Spinal cord (tissue), 10 donors: Measurements from ENCODE around the gene PCBP2. TPM values are rescaled to one million over a fixed set of nuclear protein-coding genes. Genes with fewer than 3 reads are reported as not detected.

Experiments used
- DNase-seq, 6 donors: peaks; one replicate each; pipeline versions ENCODE4 v3.0.0 to v3.0.0-alpha.2; 2013 to 2015; ENCODE audit warnings: low spot score in 6 of 6, low read depth in 4 of 6
- H3K27ac ChIP-seq: one replicate; pipeline ENCODE4 v1.5.1; 2013; ENCODE audit warnings: low read depth, low read length, control low read depth
- H3K27me3 ChIP-seq: one replicate; pipeline ENCODE4 v1.6.1; 2013; ENCODE audit warnings: low read length; ENCODE audit not compliant: control insufficient read depth, insufficient read depth
- H3K36me3 ChIP-seq: one replicate; pipeline ENCODE4 v1.6.1; 2013; ENCODE audit warnings: low read length; ENCODE audit not compliant: control insufficient read depth, insufficient read depth
- H3K4me1 ChIP-seq: one replicate; pipeline ENCODE4 v1.6.1; 2013; ENCODE audit warnings: low read length; ENCODE audit not compliant: control insufficient read depth, insufficient read depth
- H3K4me3 ChIP-seq: one replicate; pipeline ENCODE4 v1.5.1; 2013; ENCODE audit warnings: low read depth, low read length, control low read depth
- H3K9me3 ChIP-seq: one replicate; pipeline ENCODE4 v1.6.1; 2013; ENCODE audit warnings: low read length; ENCODE audit not compliant: control insufficient read depth, insufficient read depth
- WGBS: methylation state at CpG from one replicate; pipeline ENCODE4 v1.1.5; 2013; ENCODE audit warnings: missing lambda C conversion rate; ENCODE audit not compliant: insufficient coverage; 5-methylcytosine and 5-hydroxymethylcytosine counted together
- polyA plus RNA-seq, 2 donors: library from polyadenylated mRNA; unstranded; fragments of 120-200 nt; gene quantifications; one replicate each; pipeline ENCODE4 v1.2.1, GENCODE V29; 2013; ENCODE audit not compliant: insufficient read length in 2 of 2
- total RNA-seq, 2 donors: library from RNA; depleted of rRNA in 1 of 2; stranded (reverse); fragments of 120-200 nt in 1 of 2; fragments of >200 nt in 1 of 2; gene quantifications; one replicate each; pipeline versions ENCODE4 v1.2.3 to v1.2.4, GENCODE V29; 2013 to 2014
- donor health status: healthy.

The PCBP2 gene
- total and polyA plus RNA-seq, 4 donors = 287 to 700 (median 525) TPM

- WGBS = 89% methylated on average over 10 of the region's 10 CpGs
- H3K9me3 ChIP-seq = no peaks in the 10 kb centered on the region
- no peaks in the 10 kb centered on the region for H3K27me3 ChIP-seq
- peak in 1 of 6 donors; percentile 2 for DNase-seq
- H3K4me3 ChIP-seq = no peak overlapping the region
- no peak overlapping the region for H3K27ac ChIP-seq
- peaks cover 35% of the 10 kb centered on the region for H3K4me1 ChIP-seq
- peaks cover 48% of the 10 kb centered on the region for H3K36me3 ChIP-seq
Observed at GRCh38 chr12:53505086-53505485, 53.2 kb downstream of the PCBP2 start.

GRCh38 chr12:53505555-53506449 is 53.9 kb downstream of the PCBP2 start:
- no peaks in the 10 kb centered on the region for H3K27me3 ChIP-seq
- H3K27ac ChIP-seq = no peak overlapping the region
- WGBS = 87% methylated on average over 16 of the region's 19 CpGs
- H3K36me3 ChIP-seq = peaks cover 50% of the 10 kb centered on the region
- peaks cover 30% of the 10 kb centered on the region for H3K4me1 ChIP-seq
- no peak overlapping the region for H3K4me3 ChIP-seq
- DNase-seq = peak in 1 of 6 donors; percentile 2
- H3K9me3 ChIP-seq = no peaks in the 10 kb centered on the region

DNA sequence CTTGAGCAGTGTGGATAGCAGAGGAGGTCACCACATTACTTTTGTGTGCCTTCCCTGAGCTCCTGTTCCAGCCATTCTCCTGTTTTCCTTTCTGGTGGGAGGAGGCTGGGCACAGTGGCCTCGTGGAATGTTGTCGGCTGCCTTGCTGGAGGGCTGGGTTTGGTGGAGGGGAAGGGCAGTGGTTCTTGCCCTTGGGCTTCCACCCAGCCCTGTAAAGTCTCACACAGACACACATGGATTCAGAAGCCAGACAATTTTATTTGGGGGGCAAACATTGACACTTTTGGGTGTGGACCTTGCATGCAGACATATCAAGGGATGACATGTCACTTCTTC is 54.5 kb downstream of the PCBP2 start:
- Histone ChIP-seq H3K4me3 (no peak overlapping the region), H3K27ac (no peak overlapping the region), H3K27me3 (no peaks in the 10 kb centered on the region), H3K36me3 (peaks cover 54% of the 10 kb centered on the region), H3K4me1 (peaks cover 28% of the 10 kb centered on the region), H3K9me3 (no peaks in the 10 kb centered on the region)
- no peak for DNase-seq
- WGBS = no CpG with 5 or more reads among the region's 2 CpGs

- Histone ChIP-seq H3K4me3 (no peak within 1 kb of the TSS), H3K9me3 (no peaks in the 10 kb centered on the region), H3K4me1 (peaks cover 22% of the 10 kb centered on the region), H3K27ac (no peak within 1 kb of the TSS), H3K27me3 (no peaks in the 10 kb centered on the region), H3K36me3 (peaks cover 61% of the 10 kb centered on the region)
- peak in 1 of 6 donors; percentile 1 for DNase-seq
- 87% methylated on average over 8 of the region's 9 CpGs for WGBS
Observed at GRCh38 chr12:53506881-53507602, 55.1 kb downstream of the PCBP2 start, which contains the start of gene NPFF. NPFF (minus strand) TSS chr12:53507484; CDS start chr12:53507474, 10 bp downstream.

- WGBS = 68% methylated on average over 4 of the region's 4 CpGs
- DNase-seq = peak in 2 of 6 donors; percentile 4 to 64
- Histone ChIP-seq H3K9me3 (no peaks in the 10 kb centered on the region), H3K27ac (no peak overlapping the region), H3K4me1 (peaks cover 17% of the 10 kb centered on the region), H3K36me3 (peaks cover 66% of the 10 kb centered on the region), H3K27me3 (no peaks in the 10 kb centered on the region), H3K4me3 (no peak overlapping the region)
Observed at GRCh38 chr12:53507603-53507885, 55.6 kb downstream of the PCBP2 start.

DNA sequence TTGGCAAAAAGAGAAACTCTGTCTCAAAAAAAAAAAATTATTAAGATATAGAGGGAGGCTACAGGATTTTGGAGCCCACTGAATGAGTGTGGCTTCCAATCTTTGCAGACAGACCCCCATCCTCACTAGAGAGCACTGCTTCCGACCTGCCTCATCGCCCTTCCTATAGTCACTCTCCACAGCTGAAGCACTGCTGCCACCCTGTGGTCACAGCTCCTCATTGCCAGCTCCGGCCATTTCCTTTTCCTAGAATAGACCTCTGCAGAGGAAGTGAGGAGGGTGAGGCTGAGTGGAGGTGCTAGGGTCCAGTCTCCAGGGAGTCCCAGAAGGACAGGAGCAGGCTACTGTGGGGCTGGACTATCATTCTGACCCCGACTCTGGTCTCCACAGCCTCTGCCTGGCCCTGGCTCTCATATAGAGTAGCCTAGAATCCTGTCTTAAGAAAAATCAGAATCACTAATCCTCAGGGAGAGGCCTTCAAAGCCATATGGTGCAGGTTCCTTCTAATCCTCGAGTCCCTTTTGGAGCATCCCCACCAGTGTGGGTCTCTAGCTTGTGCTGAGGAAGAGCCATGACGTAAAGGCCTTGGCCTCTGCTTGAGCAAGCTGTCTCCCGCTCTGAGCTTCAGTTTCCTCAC is 56.8 kb downstream of the PCBP2 start:
- 46% methylated on average over 4 of the region's 7 CpGs for WGBS

DNA sequence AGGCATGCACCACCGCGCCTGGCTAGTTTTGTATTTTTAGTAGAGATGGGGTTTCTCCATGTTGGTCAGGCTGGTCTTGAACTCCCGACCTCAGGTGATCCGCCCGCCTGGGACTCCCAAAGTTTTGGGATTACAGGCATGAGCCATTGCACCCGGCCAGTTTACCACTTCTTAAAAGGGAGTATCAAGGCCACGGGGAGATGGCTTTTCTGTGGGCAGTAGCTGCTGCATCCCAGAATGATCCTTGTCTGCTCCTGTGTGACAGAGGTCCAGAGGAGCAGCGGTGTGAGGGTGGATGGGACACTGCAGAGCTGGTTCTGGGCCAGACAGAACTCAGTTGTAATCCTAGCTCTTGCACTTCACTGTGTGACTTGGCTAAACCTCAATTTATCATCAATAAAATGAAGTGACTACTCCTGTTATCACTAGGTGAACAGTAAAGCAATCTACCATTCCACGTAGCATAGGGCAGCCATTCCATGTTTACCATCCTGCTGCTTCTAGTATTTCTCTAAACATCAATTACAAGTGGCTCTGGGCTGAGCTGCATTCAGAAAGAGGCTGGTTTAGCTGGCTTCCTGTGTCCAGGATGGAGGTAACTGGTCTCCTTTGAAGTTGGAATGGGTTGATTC is 58.4 kb downstream of the PCBP2 start:
- peaks cover 9% of the 10 kb centered on the region for H3K4me1 ChIP-seq
- no peak overlapping the region for H3K27ac ChIP-seq
- no peaks in the 10 kb centered on the region for H3K9me3 ChIP-seq
- WGBS = 97% methylated on average over 8 of the region's 9 CpGs
- H3K36me3 ChIP-seq = peaks cover 57% of the 10 kb centered on the region
- DNase-seq = no peak
- no peaks in the 10 kb centered on the region for H3K27me3 ChIP-seq
- no peak overlapping the region for H3K4me3 ChIP-seq

More for the DNA sequence above, 56.8 kb downstream of the PCBP2 start:
- H3K4me3 ChIP-seq = no peak overlapping the region
- H3K36me3 ChIP-seq = peaks cover 66% of the 10 kb centered on the region
- H3K9me3 ChIP-seq = no peaks in the 10 kb centered on the region
- no peaks in the 10 kb centered on the region for H3K27me3 ChIP-seq
- DNase-seq = peak in 4 of 6 donors; percentile 69 to 96 (median 87)
- no peak overlapping the region for H3K27ac ChIP-seq
- peaks cover 11% of the 10 kb centered on the region for H3K4me1 ChIP-seq

DNA sequence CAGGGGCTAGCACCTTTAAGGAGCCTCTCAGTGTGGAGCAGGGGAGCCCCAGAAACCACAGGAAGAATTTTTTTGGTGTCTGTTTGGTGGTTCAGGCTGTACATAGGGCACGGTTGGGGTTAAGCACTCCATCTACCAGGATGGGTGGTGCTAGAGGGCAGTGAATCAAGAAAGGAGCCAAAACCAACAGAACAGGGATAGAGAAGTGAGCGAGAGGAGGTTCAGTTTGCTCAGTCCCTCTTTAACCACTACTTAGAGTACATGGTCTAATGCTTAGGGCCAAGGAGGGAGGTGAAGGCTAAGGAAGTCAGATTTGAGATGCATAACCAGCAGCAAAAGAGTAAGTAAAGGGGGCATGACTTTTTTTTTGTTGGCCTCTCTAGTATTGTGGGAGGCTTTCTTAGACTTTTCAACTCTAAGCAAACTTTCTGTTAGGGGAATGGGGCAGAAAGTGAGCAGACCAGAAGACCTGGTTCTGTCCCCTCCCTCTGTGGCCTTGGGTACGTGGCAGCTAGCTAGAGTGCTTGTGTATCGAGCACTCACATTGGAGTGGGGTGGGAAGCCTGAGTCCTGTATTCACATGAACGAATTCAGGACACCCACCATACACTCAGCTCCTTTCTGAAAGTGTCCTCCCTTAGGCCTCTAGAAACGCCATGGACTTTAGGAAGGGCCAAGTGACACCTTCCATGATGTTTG is 62.0 kb downstream of the PCBP2 start:
- Histone ChIP-seq H3K4me3 (no peak overlapping the region), H3K27ac (no peak overlapping the region), H3K4me1 (peaks cover under 1% of the 10 kb centered on the region), H3K9me3 (no peaks in the 10 kb centered on the region), H3K36me3 (peaks cover 59% of the 10 kb centered on the region), H3K27me3 (no peaks in the 10 kb centered on the region)
- DNase-seq = no peak
- WGBS = 100% methylated on average over 2 of the region's 6 CpGs
